ENCODE measurements around the gene GATD1.

- TF ChIP-seq CTCF (IDR thresholded peaks at IDR 0.05 in 4 of 5, conservative IDR thresholded peaks at IDR 0.05 in 1 of 5), result no peak
- no peak for TF ChIP-seq POLR2A (IDR thresholded peaks at IDR 0.05)
Measured at GRCh38 chr11:790721-791564, 13.7 kb upstream of the GATD1 start.
